H9 (cell line): ENCODE data around the gene ALMS1. TPM values are rescaled to one million over a fixed set of nuclear protein-coding genes. Genes with fewer than 3 reads are reported as not detected.
"Not testable (repeated sequence)": the region's sequence is repeated elsewhere in the genome, so short reads cannot be mapped to it uniquely, and the experiment has no call there.

Experiments
- DNase-seq: peaks from one replicate; pipeline ENCODE4 v3.0.0-alpha.2; 2017
- H2AFZ ChIP-seq: one replicate; pipeline ENCODE4 v1.6.1; 2013; ENCODE audit warnings: mild to moderate bottlenecking, low read length, control low read depth, moderate library complexity
- H2AK5ac ChIP-seq: 2 replicates; pipeline ENCODE4 v1.6.1; 2013; ENCODE audit warnings: low read length, control low read depth, mixed read lengths; ENCODE audit not compliant: insufficient read length
- H2BK120ac ChIP-seq: one replicate; pipeline ENCODE4 v1.6.1; 2013; ENCODE audit warnings: low read depth, mild to moderate bottlenecking, low read length, control low read depth, inconsistent platforms; ENCODE audit not compliant: poor library complexity, severe bottlenecking
- H2BK12ac ChIP-seq: 2 replicates; pipeline ENCODE4 v1.6.1; 2013; ENCODE audit warnings: low read length, control low read depth, mixed read lengths, low read depth; ENCODE audit not compliant: insufficient read length
- H2BK15ac ChIP-seq: 2 replicates; pipeline ENCODE4 v1.6.1; 2013; ENCODE audit warnings: low read depth, low read length, control low read depth
- H2BK20ac ChIP-seq: one replicate; pipeline ENCODE4 v1.6.1; 2013; ENCODE audit warnings: low read depth, mild to moderate bottlenecking, low read length, control low read depth, inconsistent platforms; ENCODE audit not compliant: poor library complexity, severe bottlenecking
- H2BK5ac ChIP-seq: 2 replicates; pipeline ENCODE4 v1.6.1; 2013; ENCODE audit warnings: low read length, control low read depth, mixed read lengths; ENCODE audit not compliant: insufficient read length
- H3K14ac ChIP-seq: 2 replicates; pipeline ENCODE4 v1.6.1; 2013; ENCODE audit warnings: low read length, control low read depth; ENCODE audit not compliant: insufficient read depth
- H3K18ac ChIP-seq: 2 replicates; pipeline ENCODE4 v1.6.1; 2013; ENCODE audit warnings: low read depth, mild to moderate bottlenecking, mixed read lengths, low read length, control low read depth; ENCODE audit not compliant: insufficient read length
- H3K23ac ChIP-seq: 2 replicates; pipeline ENCODE4 v1.6.1; 2013; ENCODE audit warnings: low read length, control low read depth, mixed read lengths, low read depth; ENCODE audit not compliant: insufficient read length
- H3K23me2 ChIP-seq: 2 replicates; pipeline ENCODE4 v1.6.1; 2013; ENCODE audit warnings: low read depth, mild to moderate bottlenecking, mixed read lengths, low read length, control low read depth; ENCODE audit not compliant: insufficient read length, poor library complexity, severe bottlenecking
- H3K27ac ChIP-seq: 2 replicates; pipeline ENCODE4 v1.5.1; 2013; ENCODE audit warnings: low read length, control low read depth, mixed read lengths, low read depth; ENCODE audit not compliant: insufficient read length
- H3K27me3 ChIP-seq: 2 replicates; pipeline ENCODE4 v1.6.1; 2013; ENCODE audit warnings: low read length, control low read depth, inconsistent platforms; ENCODE audit not compliant: insufficient read depth
- H3K4ac ChIP-seq: 2 replicates; pipeline ENCODE4 v1.6.1; 2013; ENCODE audit warnings: low read depth, mild to moderate bottlenecking, control low read depth, inconsistent platforms, low read length, moderate library complexity
- H3K4me1 ChIP-seq: 2 replicates; pipeline ENCODE4 v1.6.1; 2013; ENCODE audit warnings: low read length, control low read depth, inconsistent platforms; ENCODE audit not compliant: insufficient read depth
- H3K4me2 ChIP-seq: 2 replicates; pipeline ENCODE4 v1.6.1; 2013; ENCODE audit warnings: low read length, control low read depth, mixed read lengths; ENCODE audit not compliant: insufficient read length, insufficient read depth
- H3K56ac ChIP-seq: 2 replicates; pipeline ENCODE4 v1.6.1; 2013; ENCODE audit warnings: low read depth, mild to moderate bottlenecking, mixed read lengths, low read length, control low read depth; ENCODE audit not compliant: insufficient read length
- H3K79me1 ChIP-seq: 2 replicates; pipeline ENCODE4 v1.6.1; 2013; ENCODE audit warnings: low read depth, mild to moderate bottlenecking, moderate library complexity, low read length, control low read depth, inconsistent platforms; ENCODE audit not compliant: insufficient read depth, poor library complexity, severe bottlenecking
- H3K79me2 ChIP-seq: 2 replicates; pipeline ENCODE4 v1.6.1; 2013; ENCODE audit warnings: low read length, control low read depth, inconsistent platforms; ENCODE audit not compliant: insufficient read depth
- H3K9ac ChIP-seq: 2 replicates; pipeline ENCODE4 v1.6.1; 2013; ENCODE audit warnings: low read length, control low read depth, mixed read lengths; ENCODE audit not compliant: insufficient read length; ENCODE audit errors: extremely low read depth
- H3K9me3 ChIP-seq: one replicate; pipeline ENCODE4 v1.6.1; 2013; ENCODE audit warnings: low read depth, low read length, inconsistent platforms; ENCODE audit not compliant: control insufficient read depth
- H3T11ph ChIP-seq: one replicate; pipeline ENCODE4 v1.6.1; 2013; ENCODE audit warnings: mild to moderate bottlenecking, low read length, control low read depth, inconsistent platforms
- H4K20me1 ChIP-seq: one replicate; pipeline ENCODE4 v1.6.1; 2013; ENCODE audit not compliant: control insufficient read depth, insufficient read length, insufficient read depth
- H4K5ac ChIP-seq: 2 replicates; pipeline ENCODE4 v1.6.1; 2013; ENCODE audit warnings: low read depth, mild to moderate bottlenecking, mixed read lengths, low read length, control low read depth; ENCODE audit not compliant: insufficient read length
- H4K8ac ChIP-seq: replicated peaks from 2 replicates; pipeline ENCODE4 v1.6.1; 2013; ENCODE audit warnings: low read length, control low read depth, mixed read lengths, low read depth; ENCODE audit not compliant: insufficient read length
- H4K91ac ChIP-seq: 2 replicates; pipeline ENCODE4 v1.6.1; 2013; ENCODE audit warnings: low read depth, mild to moderate bottlenecking, moderate library complexity, mixed read lengths, low read length, control low read depth; ENCODE audit not compliant: insufficient read length
- H3K27ac Mint-ChIP-seq, 3 experiments: 2 replicates in 2 of 3; 3 replicates in 1 of 3; pipeline ENCODE4 v1.8.0; 2020 to 2021; ENCODE audit warnings: mixed read lengths in 3 of 3, mild to moderate bottlenecking in 1 of 3, moderate library complexity in 1 of 3
- H3K27me3 Mint-ChIP-seq: 2 replicates; pipeline ENCODE4 v1.8.0; 2021; ENCODE audit warnings: low read depth, mild to moderate bottlenecking, moderate library complexity, mixed read lengths
- H3K36me3 Mint-ChIP-seq, 3 experiments: 2 replicates in 2 of 3; 3 replicates in 1 of 3; pipeline ENCODE4 v1.8.0; 2020 to 2021; ENCODE audit warnings: low read depth in 3 of 3, mixed read lengths in 3 of 3; ENCODE audit not compliant: insufficient read depth in 1 of 3
- H3K4me1 Mint-ChIP-seq, 2 experiments: 2 replicates each; pipeline ENCODE4 v1.8.0; 2020; ENCODE audit warnings: mixed read lengths in 2 of 2
- H3K4me3 Mint-ChIP-seq, 2 experiments: 2 replicates in 1 of 2; 3 replicates in 1 of 2; pipeline ENCODE4 v1.8.0; 2020 to 2021; ENCODE audit warnings: mild to moderate bottlenecking in 2 of 2, mixed read lengths in 2 of 2, moderate library complexity in 1 of 2
- H3K9me3 Mint-ChIP-seq, 2 experiments: 2 replicates in 1 of 2; 3 replicates in 1 of 2; pipeline ENCODE4 v1.8.0; 2020; ENCODE audit warnings: mild to moderate bottlenecking in 2 of 2, mixed read lengths in 2 of 2, moderate library complexity in 1 of 2
- CTCF ChIP-seq: fragments of 200-600 bp; sonication (generic); conservative IDR thresholded peaks from 3 replicates; pipeline ENCODE4 v1.8.0; 2021; ENCODE audit warnings: antibody characterized with exemption, mild to moderate bottlenecking
- WGBS: extraction: QIAGEN DNeasy Blood & Tissue Kit; methylation state at CpG from one replicate; pipeline ENCODE4 v1.1.7; 2013; ENCODE audit warnings: missing lambda C conversion rate, low lambda C conversion rate, mixed read lengths; ENCODE audit not compliant: insufficient read length; ENCODE audit errors: extremely low coverage; 5-methylcytosine and 5-hydroxymethylcytosine counted together
- total RNA-seq: library from RNA; stranded (reverse); gene quantifications from 2 replicates; pipeline ENCODE4 v1.2.1, GENCODE V29; 2021

The ALMS1 gene
- total RNA-seq, 1 experiment from 2014 or later: 36.2 TPM

GRCh38 chr2:73457982-73458381 lies 72.3 kb downstream of the ALMS1 start:
- H2BK20ac ChIP-seq: no peak overlapping the region
- H2BK120ac ChIP-seq: no peak overlapping the region
- H4K20me1 ChIP-seq: no peaks in the 10 kb centered on the region
- Mint-ChIP-seq H3K4me1 (no peaks in the 10 kb centered on the region), H3K27ac (no peak overlapping the region), H3K9me3 (peaks cover 40 to 45% of the 10 kb centered on the region in 2 experiments), H3K36me3 (peaks cover 66 to 82% (median 76%) of the 10 kb centered on the region in 3 experiments), H3K4me3 (no peak overlapping the region), H3K27me3 (peaks cover 8% of the 10 kb centered on the region)
- no peak for DNase-seq
- H3K14ac ChIP-seq: no peak overlapping the region
- WGBS: no CpG with 5 or more reads among the region's 3 CpGs
- H3K27me3 ChIP-seq: no peaks in the 10 kb centered on the region
- no peak overlapping the region for H2BK5ac ChIP-seq
- H2BK12ac ChIP-seq: no peak overlapping the region
- no peak overlapping the region for H2AFZ ChIP-seq
- H3K79me2 ChIP-seq: no peaks in the 10 kb centered on the region
- H3K23ac ChIP-seq: no peak overlapping the region
- no peaks in the 10 kb centered on the region for H3K79me1 ChIP-seq
- H3K23me2 ChIP-seq: no peaks in the 10 kb centered on the region
- H3K9me3 ChIP-seq: peaks cover 23% of the 10 kb centered on the region
- no peak overlapping the region for H2BK15ac ChIP-seq
- H3K4ac ChIP-seq: no peak overlapping the region
- no peak overlapping the region for H4K8ac ChIP-seq
- H2AK5ac ChIP-seq: no peak overlapping the region
- H3K56ac ChIP-seq: no peak overlapping the region
- no peak overlapping the region for H4K91ac ChIP-seq
- H3K27ac ChIP-seq: no peak overlapping the region
- no peaks in the 10 kb centered on the region for H3K4me1 ChIP-seq
- H4K5ac ChIP-seq: no peak overlapping the region
- H3K9ac ChIP-seq: no peak overlapping the region
- H3K4me2 ChIP-seq: no peak overlapping the region
- no peak for TF ChIP-seq CTCF
- H3T11ph ChIP-seq: no peak overlapping the region
- no peak overlapping the region for H3K18ac ChIP-seq

- not testable (repeated sequence) for H4K20me1 ChIP-seq, H3T11ph ChIP-seq, H3K23ac ChIP-seq, H2BK5ac ChIP-seq, H4K8ac ChIP-seq, H3K4me1 Mint-ChIP-seq, H3K4ac ChIP-seq, H3K14ac ChIP-seq, H3K23me2 ChIP-seq, H4K91ac ChIP-seq, H2AFZ ChIP-seq, DNase-seq, H2BK20ac ChIP-seq, H3K27me3 ChIP-seq, H3K4me1 ChIP-seq, H3K27ac ChIP-seq, H3K18ac ChIP-seq, H3K56ac ChIP-seq, H3K4me3 Mint-ChIP-seq, H4K5ac ChIP-seq, H3K9ac ChIP-seq, H2BK12ac ChIP-seq, H2BK120ac ChIP-seq, H2BK15ac ChIP-seq, H3K79me2 ChIP-seq, H2AK5ac ChIP-seq, H3K27ac Mint-ChIP-seq, H3K79me1 ChIP-seq, H3K4me2 ChIP-seq
- no CpG with 5 or more reads among the region's 1 CpG for WGBS
- peaks cover 44 to 61% of the 10 kb centered on the region in 2 experiments for H3K9me3 Mint-ChIP-seq
- H3K9me3 ChIP-seq: peaks cover 23% of the 10 kb centered on the region
- peaks cover 10% of the 10 kb centered on the region for H3K27me3 Mint-ChIP-seq
- H3K36me3 Mint-ChIP-seq: peaks cover 46 to 53% (median 50%) of the 10 kb centered on the region in 3 experiments
Measured at GRCh38 chr2:73462388-73462787, 76.8 kb downstream of the ALMS1 start.
